ENCODE results near the gene CNTNAP5. TPM values are rescaled to one million over a fixed set of nuclear protein-coding genes. Genes with fewer than 3 reads are reported as not detected.

CNTNAP5 gene
- total and polyA plus RNA-seq, 2 of the 13 experiments (the other 11 are each of a cell fraction or from before 2014, with no cell fraction given) = not detected

- no TSS peak for BruUV-seq (replicated peaks)
- in situ Hi-C loops (cut with HindIII; ENCODE audit: extremely low pct_ligation_motif_present, low pct_unique_long_range_greater_than_20kb) (no loop called here), intact Hi-C loops (cut with micrococcal nuclease; ENCODE audit: unreplicated experiment) (no loop called here)
- no peaks in the 10 kb centered on the region for H4K20me1 ChIP-seq (ENCODE audit: insufficient read depth, low read length)
- no peaks in the 10 kb centered on the region for H3K4me1 ChIP-seq (ENCODE audit: insufficient read depth, low read length)
- H3K4me3 ChIP-seq (replicated peaks in 1 of 3; ENCODE audit: insufficient read depth in 1 of 3, low read depth in 2 of 3, low read length in 3 of 3) = no peak overlapping the region
- H3K4me2 ChIP-seq (ENCODE audit: low read depth, low read length) = no peak overlapping the region
- no peak overlapping the region for H2AFZ ChIP-seq (ENCODE audit: low read length)
- no peaks in the 10 kb centered on the region for H3K36me3 ChIP-seq (replicated peaks in 1 of 2; ENCODE audit: control insufficient read depth in 1 of 2, insufficient read depth in 2 of 2, low read length in 2 of 2)
- H3K27me3 ChIP-seq (ENCODE audit: control insufficient read depth in 1 of 2, insufficient read depth in 2 of 2, low read length in 2 of 2) = no peaks in the 10 kb centered on the region
- H3K79me2 ChIP-seq (ENCODE audit: insufficient read depth, low read length) = no peaks in the 10 kb centered on the region
- CTCF ChIA-PET (ENCODE audit: low intra/inter-chr PET ratio, low total read pairs) = no interaction called here
- H3K9me3 ChIP-seq (ENCODE audit: low read length) = no peaks in the 10 kb centered on the region
- no peak overlapping the region for H3K9ac ChIP-seq (ENCODE audit: insufficient read depth, low read depth, low read length)
- DNase-seq (ENCODE audit: low spot score) (no peak), ATAC-seq (no peak), FAIRE-seq (no peak)
- POLR2A ChIA-PET = no interaction called here
- 6% methylated on average over 8 of the region's 8 CpGs for WGBS (ENCODE audit: low lambda C conversion rate)
- no peak overlapping the region for H3K27ac ChIP-seq (ENCODE audit: extremely low read length, insufficient read depth, low read length)
- TF ChIP-seq ZNF230 (CRISPR knock-in tag; IDR thresholded peaks at IDR 0.05) (no peak), HOMEZ (CRISPR knock-in tag; IDR thresholded peaks at IDR 0.05; ENCODE audit: low read depth) (no peak), ZNF800 (CRISPR knock-in tag; IDR thresholded peaks at IDR 0.05) (no peak), ZHX2 (IDR thresholded peaks at IDR 0.05; ENCODE audit: low read depth) (no peak), ZHX2 (CRISPR knock-in tag; IDR thresholded peaks at IDR 0.05; ENCODE audit: borderline replicate concordance) (no peak), THAP8 (CRISPR knock-in tag; IDR thresholded peaks at IDR 0.05; ENCODE audit: borderline replicate concordance) (no peak), E2F2 (CRISPR knock-in tag; IDR thresholded peaks at IDR 0.05; ENCODE audit: borderline replicate concordance) (no peak), EP300 (IDR thresholded peaks at IDR 0.05; ENCODE audit: low read depth in 2 of 2, low read length in 2 of 2) (no peak), EP300 (CRISPR knock-in tag; IDR thresholded peaks at IDR 0.05; ENCODE audit: borderline replicate concordance) (no peak), ATF7 (IDR thresholded peaks at IDR 0.05) (no peak), ATF7 (CRISPR knock-in tag; IDR thresholded peaks at IDR 0.05) (no peak), TOE1 (CRISPR knock-in tag; IDR thresholded peaks at IDR 0.05) (no peak), ZNF878 (CRISPR knock-in tag; IDR thresholded peaks at IDR 0.05) (no peak), ZNF274 (CRISPR knock-in tag; IDR thresholded peaks at IDR 0.05) (no peak), RFX3 (CRISPR knock-in tag; IDR thresholded peaks at IDR 0.05) (no peak), RFXANK (CRISPR knock-in tag; IDR thresholded peaks at IDR 0.05) (no peak)
Observed at GRCh38 chr2:124482044-124482443, 457.0 kb downstream of the CNTNAP5 start.
